Kidney (tissue), 14 donors: ENCODE results near the gene REV3L. TPM values are rescaled to one million over a fixed set of nuclear protein-coding genes. Genes with fewer than 3 reads are reported as not detected.

ENCODE experiments used
- DNase-seq, 5 donors: peaks; one replicate each; pipeline ENCODE4 v3.0.0-alpha.2; 2013 to 2020
- FAIRE-seq: peaks from 2 replicates; lab custom pipeline; 2012; peaks lifted over from hg19 to GRCh38; lab: Jason Lieb, UNC
- H3K27ac ChIP-seq, 2 donors: one replicate each; pipeline ENCODE4 v1.7.0; 2013; ENCODE audit warnings: low read depth in 2 of 2, low read length in 2 of 2, inconsistent platforms in 1 of 2
- H3K27me3 ChIP-seq: one replicate; pipeline ENCODE4 v1.7.1; 2013; ENCODE audit warnings: low read length, inconsistent platforms; ENCODE audit not compliant: control insufficient read depth, insufficient read depth
- H3K36me3 ChIP-seq, 3 donors: one replicate each; pipeline versions ENCODE4 v1.7.0 to v1.7.1; 2013; ENCODE audit warnings: low read length in 3 of 3, control low read depth in 1 of 3, inconsistent platforms in 1 of 3; ENCODE audit not compliant: insufficient read depth in 3 of 3, control insufficient read depth in 2 of 3
- H3K4me1 ChIP-seq, 3 donors: one replicate each; pipeline versions ENCODE4 v1.7.0 to v1.7.1; 2013; ENCODE audit warnings: low read length in 3 of 3, inconsistent platforms in 1 of 3, low read depth in 1 of 3; ENCODE audit not compliant: control insufficient read depth in 2 of 3, insufficient read depth in 2 of 3
- H3K4me3 ChIP-seq, 3 donors: one replicate each; pipeline versions ENCODE4 v1.7.0 to v1.8.1; 2013; ENCODE audit warnings: low read length in 3 of 3, control low read depth in 1 of 3, inconsistent platforms in 1 of 3
- H3K9ac ChIP-seq, 3 donors: one replicate each; pipeline versions ENCODE4 v1.7.0 to v1.7.1; 2013; ENCODE audit warnings: low read length in 3 of 3, control low read depth in 1 of 3, inconsistent platforms in 1 of 3
- H3K9me3 ChIP-seq, 3 donors: one replicate each; pipeline versions ENCODE4 v1.7.0 to v1.7.1; 2013; ENCODE audit warnings: low read length in 3 of 3, control low read depth in 1 of 3, inconsistent platforms in 1 of 3; ENCODE audit not compliant: control insufficient read depth in 2 of 3, insufficient read depth in 1 of 3
- CTCF ChIP-seq: IDR thresholded peaks from 3 replicates; pipeline ENCODE4 v1.5.1; 2012; ENCODE audit warnings: mild to moderate bottlenecking, moderate library complexity, borderline replicate concordance; ENCODE audit not compliant: insufficient read depth; ENCODE audit errors: extremely low read depth
- intact Hi-C: fragments of 100-400 bp; cut with DNase I; formaldehyde crosslinking; loops from one replicate; pipeline ENCODE4 v1.11.1; 2022
- polyA plus RNA-seq: library from polyadenylated mRNA; stranded (reverse); fragments of 350-450 nt; fragmentation: Illumina TruSeq; extraction: RNeasy Lipid Tissue Mini Kit (QIAGEN cat#74804); gene quantifications from one replicate; pipeline ENCODE4 v1.2.3, GENCODE V29; 2014; ENCODE audit warnings: low read depth, low replicate concordance; ENCODE audit not compliant: insufficient read depth
- total RNA-seq: library from RNA; stranded (reverse); fragmentation: NEBNext Ultra II Directional; extraction: Animal tissue kit (Norgen Biotek cat#: 25700); gene quantifications from one replicate; pipeline ENCODE4 v1.2.1, GENCODE V29; 2021
- donor health status: control.
- donor health status: control.
- donor health status: control.
- donor health status: control.
- donor health status: control.
- donor health status: DM: yes; HTN: yes; CAD: no.
- donor health status: Normal renal cell carcinoma (clear cell type).

REV3L gene
- total and polyA plus RNA-seq, 2 donors from 2014 or later = 4.4 to 30.0 TPM

- no peak for DNase-seq
- no peak for FAIRE-seq
- Histone ChIP-seq H3K36me3 (peaks cover under 1 to 7% (median 2%) of the 10 kb centered on the region in 3 donors), H3K27ac (peak overlapping the region; percentile 33 to 54), H3K4me1 (peaks cover 0 to 15% (median 9%) of the 10 kb centered on the region in 3 donors), H3K9ac (no peak overlapping the region), H3K4me3 (no peak overlapping the region), H3K9me3 (no peaks in the 10 kb centered on the region), H3K27me3 (no peaks in the 10 kb centered on the region)
- intact Hi-C loops = no loop called here
- TF ChIP-seq CTCF = no peak
Observed at GRCh38 chr6:111283707-111284106, 199.3 kb downstream of the REV3L start.

GRCh38 chr6:111282515-111282914 is 200.5 kb downstream of the REV3L start:
- Histone ChIP-seq H3K4me3 (no peak overlapping the region), H3K9ac (no peak overlapping the region), H3K9me3 (no peaks in the 10 kb centered on the region), H3K4me1 (peaks cover 0 to 15% (median 9%) of the 10 kb centered on the region in 3 donors), H3K27me3 (no peaks in the 10 kb centered on the region), H3K36me3 (peaks cover 2 to 11% (median 4%) of the 10 kb centered on the region in 3 donors), H3K27ac (peak overlapping the region in 1 of 2 donors; percentile 27)
- DNase-seq (no peak), FAIRE-seq (no peak)
- TF ChIP-seq CTCF = no peak
- intact Hi-C loops = no loop called here

- no peak for DNase-seq
- H3K9me3 ChIP-seq = peaks cover 0 to 3% (median 0%) of the 10 kb centered on the region in 3 donors
- no peaks in the 10 kb centered on the region for H3K27me3 ChIP-seq
- no peak overlapping the region for H3K4me3 ChIP-seq
- intact Hi-C loops = no loop called here
- no peak for TF ChIP-seq CTCF
- FAIRE-seq = no peak
- peaks cover 9 to 23% (median 11%) of the 10 kb centered on the region in 3 donors for H3K36me3 ChIP-seq
- peaks cover 0 to 15% (median 9%) of the 10 kb centered on the region in 3 donors for H3K4me1 ChIP-seq
- no peak overlapping the region for H3K9ac ChIP-seq
- no peak overlapping the region for H3K27ac ChIP-seq
Observed at GRCh38 chr6:111280445-111280955, 202.5 kb downstream of the REV3L start.
